GM18907 (cell line): ENCODE data around the gene WDR3.
"Not testable (repeated sequence)": the region's sequence is repeated elsewhere in the genome, so short reads cannot be mapped to it uniquely, and the experiment has no call there.

Source experiments
- ATAC-seq: cut with Tn5 transposase; IDR thresholded peaks from one replicate; pipeline ENCODE4 v1.9.1; 2021; ENCODE audit warnings: mild to moderate bottlenecking, moderate library complexity; ENCODE audit not compliant: unreplicated experiment

WDR3 gene

GRCh38 chr1:117929343-117930172 is at the start of gene WDR3, which contains the start of gene GDAP2:
Gene WDR3, plus strand, starts transcription at chr1:117929739. Its CDS starts 3,581 bp downstream, at chr1:117933320.
Gene GDAP2, minus strand, starts transcription at chr1:117929621. Its CDS starts 9,264 bp downstream, at chr1:117920357.
- ATAC-seq = peak; percentile 96

- no peak for ATAC-seq
Measured at GRCh38 chr1:117883616-117884015, 45.9 kb upstream of the WDR3 start.

- no peak for ATAC-seq
Measured at GRCh38 chr1:117886101-117886795, 43.3 kb upstream of the WDR3 start.

GRCh38 chr1:117890452-117890851 is 39.1 kb upstream of the WDR3 start:
- ATAC-seq = no peak

GRCh38 chr1:117892512-117892911 is 37.0 kb upstream of the WDR3 start:
- peak; percentile 62 for ATAC-seq

GRCh38 chr1:117894078-117894477 is 35.5 kb upstream of the WDR3 start:
- ATAC-seq = no peak

- peak; percentile 84 for ATAC-seq
Measured at GRCh38 chr1:117895482-117896114, 33.9 kb upstream of the WDR3 start.

- ATAC-seq = no peak
Measured at GRCh38 chr1:117897551-117897950, 32.0 kb upstream of the WDR3 start.

- no peak for ATAC-seq
Measured at GRCh38 chr1:117899801-117900200, 29.7 kb upstream of the WDR3 start.

GRCh38 chr1:117902944-117903343 is 26.6 kb upstream of the WDR3 start:
- ATAC-seq = no peak

GRCh38 chr1:117904485-117904884 is 25.1 kb upstream of the WDR3 start:
- no peak for ATAC-seq

GRCh38 chr1:117905019-117905418 is 24.5 kb upstream of the WDR3 start:
- no peak for ATAC-seq

GRCh38 chr1:117911051-117911450 is 18.5 kb upstream of the WDR3 start:
- ATAC-seq = no peak

- no peak for ATAC-seq
Measured at GRCh38 chr1:117919376-117919775, 10.2 kb upstream of the WDR3 start.

- no peak for ATAC-seq
Measured at GRCh38 chr1:117921991-117922390, 7.5 kb upstream of the WDR3 start.

GRCh38 chr1:117922717-117923116 is 6.8 kb upstream of the WDR3 start:
- ATAC-seq = not testable (repeated sequence)

- no peak for ATAC-seq
Measured at GRCh38 chr1:117925981-117926380, 3.6 kb upstream of the WDR3 start.

- peak; percentile 50 for ATAC-seq
Measured at GRCh38 chr1:117928881-117929342, 627 bp upstream of the WDR3 start.

- ATAC-seq = peak; percentile 2
Measured at GRCh38 chr1:117930173-117930447, 571 bp downstream of the WDR3 start.

GRCh38 chr1:117930484-117930883 is 945 bp downstream of the WDR3 start:
- no peak for ATAC-seq

- no peak for ATAC-seq
Measured at GRCh38 chr1:117932576-117932975, 3.0 kb downstream of the WDR3 start.

GRCh38 chr1:117933769-117934168 is 4.2 kb downstream of the WDR3 start:
- no peak for ATAC-seq
